HG03575 (cell line): Measurements from ENCODE around the gene AHCYL2.
A peak's percentile ranks its signal among the peaks of the same experiment; 100 is the strongest.

Experiments used
- ATAC-seq: cut with Tn5 transposase; IDR thresholded peaks from one replicate; pipeline ENCODE4 v1.9.1; 2021; ENCODE audit not compliant: unreplicated experiment, insufficient number of reproducible peaks, low FRiP score; ENCODE audit errors: extremely low read depth

The AHCYL2 gene

DNA sequence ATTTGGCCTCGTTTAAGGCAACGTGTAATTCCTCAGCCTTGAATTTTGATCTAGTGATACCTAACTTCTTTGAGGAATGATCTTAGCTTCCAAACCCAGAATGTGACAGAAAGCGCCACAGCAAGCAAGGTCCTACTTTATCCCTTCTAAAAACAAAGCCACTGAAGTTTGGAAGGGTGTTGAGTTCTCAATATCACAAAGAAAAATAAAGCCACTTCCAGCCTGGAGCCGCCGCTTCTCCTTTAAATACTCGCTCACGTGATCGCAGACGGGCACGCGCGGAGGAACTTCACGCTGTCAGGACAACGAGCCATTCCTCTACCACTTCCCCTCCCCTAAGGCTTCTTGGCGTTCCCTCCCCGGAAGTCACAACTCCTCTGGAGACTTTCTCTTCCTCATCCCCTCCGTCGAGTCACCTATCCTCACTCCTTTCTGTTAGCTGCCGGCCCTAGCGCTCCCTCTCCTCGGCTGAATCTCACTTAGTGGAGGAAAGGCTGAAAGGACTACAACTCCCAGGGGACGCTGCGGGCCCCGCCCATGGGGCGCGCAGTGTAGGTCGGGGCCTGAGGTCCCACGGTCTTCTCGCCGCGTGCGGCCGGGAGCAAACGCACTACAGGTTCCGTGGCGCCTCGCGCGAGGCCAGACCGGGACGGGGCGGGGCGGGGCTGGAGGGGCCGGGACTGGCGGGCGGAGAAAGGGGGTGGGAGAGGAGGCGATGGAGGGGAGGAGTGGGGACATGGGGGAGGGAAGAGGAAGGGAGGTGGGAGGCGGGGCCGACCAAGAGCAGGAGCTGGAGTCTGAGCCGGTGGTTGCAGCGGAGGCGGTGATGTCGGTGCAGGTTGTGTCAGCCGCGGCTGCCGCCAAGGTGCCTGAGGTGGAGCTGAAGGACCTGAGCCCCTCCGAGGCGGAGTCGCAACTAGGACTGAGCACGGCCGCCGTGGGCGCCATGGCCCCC is at the start of gene AHCYL2:
TSS of gene AHCYL2 (plus strand) at position 780 of the 955 bp plus-strand sequence.
- ATAC-seq = peak; percentile 60

DNA sequence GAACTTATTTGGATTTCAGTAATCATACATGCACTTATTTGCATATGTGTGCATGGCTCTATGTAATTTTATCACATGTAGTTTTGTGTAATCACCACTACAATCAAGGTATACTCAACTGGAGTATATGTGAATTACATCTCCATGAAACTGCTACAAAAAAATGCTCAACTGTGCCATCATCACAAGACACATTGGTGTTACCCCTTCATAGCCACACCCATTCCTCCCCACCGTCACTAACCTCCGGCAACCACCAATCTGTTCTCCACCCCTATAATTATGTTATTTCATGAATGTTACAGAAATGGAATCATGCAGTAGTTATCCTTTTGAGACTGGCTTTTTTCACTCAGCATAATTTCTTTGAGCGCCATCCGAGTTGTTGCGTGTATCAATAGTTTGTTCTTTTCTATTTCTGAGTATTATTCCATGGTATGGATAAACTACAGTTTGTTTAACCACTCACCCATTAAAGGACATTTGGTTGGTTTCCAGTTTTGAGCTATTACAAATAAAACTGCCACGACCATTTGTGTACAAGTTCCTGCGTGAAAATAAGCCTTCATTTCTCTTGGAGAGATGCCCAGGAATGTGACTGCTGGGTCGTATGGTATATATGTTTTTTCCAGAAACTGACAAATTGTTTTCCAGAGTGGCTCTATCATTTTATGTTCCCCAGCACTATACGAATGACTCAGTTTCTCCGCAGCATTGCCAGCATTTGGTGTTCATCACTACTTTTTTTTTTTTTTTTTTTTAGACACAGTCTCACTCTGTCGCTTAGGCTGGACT is 47.7 kb upstream of the AHCYL2 start:
- ATAC-seq = no peak

DNA sequence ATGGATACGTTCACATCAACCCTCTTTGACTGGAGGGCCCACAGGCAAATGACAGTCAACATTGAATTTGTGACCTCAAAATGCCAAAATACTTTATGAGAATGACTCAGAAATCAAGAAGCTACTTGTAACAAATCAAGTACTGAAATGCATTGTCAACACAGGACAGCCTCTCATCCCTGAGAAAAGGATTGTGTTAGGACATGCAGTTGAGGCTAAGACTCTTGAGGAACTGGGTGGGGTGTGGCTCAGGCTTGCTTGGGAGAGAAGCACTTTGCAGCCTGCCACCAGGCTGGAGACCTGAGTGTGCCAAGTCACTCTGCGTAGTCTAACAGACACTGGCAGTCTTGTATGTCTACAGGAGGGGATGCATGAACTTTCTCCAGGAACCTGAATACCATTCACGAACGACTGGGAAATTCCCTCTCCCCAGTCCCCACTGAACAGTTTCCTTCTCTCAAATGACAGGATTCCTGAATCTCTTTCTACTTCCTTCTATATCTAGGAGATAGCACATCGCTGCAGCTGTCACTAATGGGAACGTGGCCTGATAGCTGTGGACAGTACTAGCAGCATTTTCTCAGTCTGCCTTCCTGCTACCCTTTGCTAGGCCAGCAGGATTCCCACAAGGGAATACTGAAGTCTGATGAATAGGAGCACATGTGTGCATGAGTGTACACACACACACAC is 39.7 kb upstream of the AHCYL2 start:
- no peak for ATAC-seq

DNA sequence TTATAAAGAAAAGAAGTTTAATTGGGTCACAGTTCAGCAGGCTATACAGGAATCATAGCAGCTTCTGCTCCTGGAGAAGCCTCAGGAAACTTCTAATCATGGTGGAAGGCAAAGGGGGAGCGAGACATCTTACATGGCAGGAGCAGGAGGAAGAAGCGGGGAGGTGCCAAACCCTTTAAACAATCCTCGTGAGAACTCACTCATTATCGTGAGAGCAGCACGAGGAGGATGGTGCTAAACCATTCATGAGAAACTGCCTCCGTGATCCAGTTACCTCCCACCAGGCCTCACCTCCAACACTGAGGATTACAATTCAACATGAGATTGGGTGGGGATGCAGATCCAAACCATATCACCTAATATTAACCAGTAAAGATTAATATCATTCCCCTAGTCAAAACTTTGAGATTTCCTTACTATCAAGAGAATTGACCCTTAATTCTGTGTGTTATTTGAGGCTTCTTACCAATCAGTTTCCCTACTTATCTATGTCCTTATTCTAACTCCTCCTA is 38.0 kb upstream of the AHCYL2 start:
- no peak for ATAC-seq

DNA sequence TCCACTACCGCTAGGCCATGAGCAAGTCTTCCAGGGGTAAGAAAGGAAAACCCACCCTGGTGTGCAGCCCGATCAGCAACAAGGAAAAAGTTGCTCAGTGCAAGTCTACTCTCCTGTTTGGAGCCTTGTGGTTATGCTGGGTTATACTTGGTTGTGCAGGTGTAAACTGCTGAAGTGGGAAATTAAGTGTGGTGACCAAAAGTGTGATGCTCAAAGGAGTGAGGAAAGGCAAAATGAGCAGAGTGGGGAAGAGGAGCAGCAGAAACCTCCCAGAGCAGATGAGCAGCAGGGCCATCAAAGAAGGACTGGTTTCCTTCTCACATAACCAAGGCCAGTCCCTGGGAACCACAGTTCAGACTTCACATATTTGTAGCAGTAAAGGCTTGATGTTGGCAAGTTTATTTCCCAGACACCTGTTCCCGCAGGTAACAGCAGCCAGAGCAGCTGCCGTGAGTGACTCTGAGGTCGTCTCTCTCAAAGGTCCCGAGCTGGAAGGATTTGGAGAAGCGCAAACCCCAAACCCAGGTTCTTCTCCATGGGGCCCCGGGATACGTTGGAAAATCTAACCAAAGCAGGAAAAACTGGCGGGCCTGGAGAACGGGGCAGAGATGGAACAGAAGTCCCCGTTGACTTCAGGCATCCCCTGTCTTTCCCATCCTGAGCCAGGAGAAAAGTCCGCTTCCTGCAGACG is 37.0 kb upstream of the AHCYL2 start:
- no peak for ATAC-seq

DNA sequence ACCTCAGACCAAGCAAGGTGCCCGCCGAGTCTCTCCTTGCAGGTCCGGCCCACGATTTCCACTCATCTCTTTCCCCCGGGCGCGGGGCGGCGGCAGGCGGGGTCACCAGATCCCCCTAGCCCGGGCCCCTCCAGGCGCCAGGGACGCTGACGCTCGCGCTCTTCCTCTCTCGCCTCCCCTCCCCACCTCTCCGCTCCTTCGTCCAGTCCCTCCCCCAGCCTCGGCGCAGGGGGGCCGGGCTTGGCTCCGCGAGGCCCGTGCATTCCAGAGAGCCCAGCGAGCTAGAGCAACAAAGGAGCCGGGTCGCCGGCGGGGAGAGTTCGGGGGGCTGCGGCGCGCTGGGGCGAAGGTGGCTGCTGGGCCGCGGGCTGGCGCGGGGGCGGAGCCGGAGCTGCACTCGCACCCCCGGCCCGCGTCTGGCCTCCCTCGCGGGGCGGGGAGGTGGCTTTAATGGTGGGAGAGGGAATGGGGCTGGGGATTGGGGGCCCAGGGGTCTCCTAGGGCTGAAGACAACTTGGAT is 36.4 kb upstream of the AHCYL2 start, which contains the start of gene SMO:
TSS of gene SMO (plus strand) at position 262 of the 520 bp plus-strand sequence. CDS start 519 bp downstream, outside the sequence.
- ATAC-seq = no peak

DNA sequence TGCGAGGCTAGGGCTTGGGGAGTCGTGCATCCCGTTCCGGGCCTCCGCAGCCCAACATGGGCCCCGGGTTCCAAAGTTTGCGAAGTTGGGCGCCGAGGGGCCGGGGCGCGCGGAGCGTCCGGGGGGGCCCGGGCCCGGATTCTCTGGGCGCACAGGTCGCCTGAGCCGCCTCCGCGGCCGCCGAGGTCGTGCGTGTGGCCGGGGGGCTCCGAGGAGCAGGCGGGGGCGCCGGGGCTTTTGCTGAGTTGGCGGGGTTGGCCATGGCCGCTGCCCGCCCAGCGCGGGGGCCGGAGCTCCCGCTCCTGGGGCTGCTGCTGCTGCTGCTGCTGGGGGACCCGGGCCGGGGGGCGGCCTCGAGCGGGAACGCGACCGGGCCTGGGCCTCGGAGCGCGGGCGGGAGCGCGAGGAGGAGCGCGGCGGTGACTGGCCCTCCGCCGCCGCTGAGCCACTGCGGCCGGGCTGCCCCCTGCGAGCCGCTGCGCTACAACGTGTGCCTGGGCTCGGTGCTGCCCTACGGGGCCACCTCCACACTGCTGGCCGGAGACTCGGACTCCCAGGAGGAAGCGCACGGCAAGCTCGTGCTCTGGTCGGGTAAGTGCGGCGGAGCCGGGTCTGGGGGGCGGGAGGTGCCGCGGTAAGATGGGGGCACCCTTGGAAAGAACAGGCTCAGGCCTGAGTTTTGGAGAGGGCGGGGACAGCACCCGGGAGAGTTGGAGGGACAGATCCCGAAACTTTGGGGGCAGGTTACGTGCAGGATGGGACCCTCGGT is 35.8 kb upstream of the AHCYL2 start:
- no peak for ATAC-seq

DNA sequence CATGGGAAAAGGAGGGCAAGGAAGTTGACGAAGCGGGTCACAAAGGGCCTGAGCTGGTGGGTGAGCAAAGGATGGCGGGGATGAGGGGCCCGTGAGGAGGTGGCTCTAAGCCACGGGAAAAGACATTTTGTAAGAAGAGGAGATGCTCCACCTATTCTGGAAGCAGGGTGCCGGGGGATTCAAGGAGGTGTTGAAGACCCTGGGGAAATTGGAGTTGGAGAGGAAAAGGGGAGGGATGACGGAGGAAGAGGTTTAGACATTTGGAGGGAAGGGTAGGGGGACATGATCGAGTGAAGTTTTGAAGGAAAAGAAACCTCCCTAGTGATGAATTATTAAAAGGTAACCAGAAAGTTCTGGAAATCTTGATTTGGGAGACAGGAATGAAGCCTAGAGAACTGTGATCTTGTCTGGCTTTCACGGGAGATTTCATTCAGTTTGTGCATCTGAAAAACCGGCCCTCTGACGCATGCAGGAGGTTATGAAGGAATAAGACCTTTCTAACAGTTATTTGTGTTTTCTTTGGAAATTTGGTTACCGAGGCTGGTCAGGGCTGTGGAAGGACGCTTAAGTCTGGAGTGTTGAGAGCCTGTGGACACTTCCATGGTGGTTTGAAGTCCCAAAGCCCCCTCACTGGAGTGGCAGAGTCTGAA is 35.0 kb upstream of the AHCYL2 start:
- ATAC-seq = no peak

DNA sequence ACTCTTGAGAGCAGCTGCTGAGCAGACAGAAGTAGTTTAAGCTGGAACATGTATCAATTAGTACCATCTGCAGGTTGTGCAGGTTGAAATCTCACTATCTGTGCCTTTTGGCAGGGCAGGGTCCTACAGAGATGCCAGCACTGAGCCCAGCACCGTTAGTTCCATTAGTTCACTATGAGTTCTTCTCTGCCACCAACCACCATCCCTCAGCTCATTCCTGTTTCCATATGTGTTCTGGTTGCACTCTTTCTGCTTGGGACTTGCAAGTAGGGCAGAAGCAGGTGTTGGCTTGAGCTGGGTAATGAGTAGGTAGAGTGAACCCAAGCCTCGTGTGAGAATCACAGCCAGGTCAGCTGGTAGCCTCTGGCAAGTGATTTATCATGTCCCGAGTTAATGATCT is 33.6 kb upstream of the AHCYL2 start:
- no peak for ATAC-seq

DNA sequence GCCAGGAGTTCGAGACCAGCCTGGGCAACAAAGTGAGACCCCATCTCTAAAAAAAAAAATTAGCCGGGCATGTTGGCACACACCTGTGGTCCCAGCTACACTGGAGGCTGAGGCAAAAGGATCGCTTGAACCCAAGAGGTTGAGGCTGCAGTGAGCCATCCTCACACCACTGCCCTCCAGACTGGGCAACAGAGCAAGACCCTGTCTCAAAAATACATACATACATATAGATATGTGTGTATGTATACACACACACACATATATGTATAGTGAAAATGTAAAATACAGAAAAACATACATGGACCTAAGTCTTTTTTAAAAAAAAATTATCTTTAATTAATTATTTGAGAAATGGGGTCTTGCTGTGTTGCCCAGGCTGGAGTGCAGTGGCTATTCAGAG is 30.9 kb upstream of the AHCYL2 start:
- no peak for ATAC-seq

DNA sequence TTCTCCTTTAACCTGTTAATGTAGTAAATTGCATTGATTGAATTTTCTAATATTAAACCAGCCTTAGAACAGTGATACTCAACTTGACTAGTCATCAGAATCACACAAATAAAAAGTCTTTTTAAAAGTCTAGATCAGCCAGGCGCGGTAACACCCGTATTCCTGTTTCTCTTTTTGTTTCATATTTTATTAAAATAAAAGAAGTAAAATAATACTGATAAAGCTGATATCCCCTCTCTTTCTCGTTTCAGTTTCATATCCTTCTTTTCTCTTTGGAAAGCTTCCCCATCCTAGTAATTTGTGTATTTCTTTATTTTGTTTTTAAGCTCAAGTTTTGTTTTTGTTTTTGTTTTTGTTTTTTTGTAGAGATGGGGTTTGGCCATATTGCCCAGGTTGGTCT is 27.1 kb upstream of the AHCYL2 start:
- no peak for ATAC-seq

DNA sequence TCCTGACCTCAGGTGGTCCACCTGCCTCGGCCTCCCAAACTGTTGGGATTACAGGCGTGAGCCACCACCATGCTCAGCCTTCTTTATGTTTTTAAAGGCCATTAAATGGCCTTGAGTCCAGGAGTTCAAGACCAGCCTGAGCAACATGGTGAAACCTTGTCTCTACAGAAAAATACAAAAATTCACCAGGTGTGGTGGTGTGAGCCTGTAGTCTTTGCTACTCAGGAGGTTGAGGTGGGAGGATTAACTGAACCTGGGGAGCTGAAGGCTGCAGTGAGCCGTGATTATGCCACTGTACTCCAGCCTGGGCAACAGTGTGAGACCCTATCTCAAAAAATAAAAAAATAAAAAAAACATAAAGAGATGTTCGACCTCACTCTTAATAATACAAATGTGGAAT is 25.4 kb upstream of the AHCYL2 start:
- ATAC-seq = no peak

DNA sequence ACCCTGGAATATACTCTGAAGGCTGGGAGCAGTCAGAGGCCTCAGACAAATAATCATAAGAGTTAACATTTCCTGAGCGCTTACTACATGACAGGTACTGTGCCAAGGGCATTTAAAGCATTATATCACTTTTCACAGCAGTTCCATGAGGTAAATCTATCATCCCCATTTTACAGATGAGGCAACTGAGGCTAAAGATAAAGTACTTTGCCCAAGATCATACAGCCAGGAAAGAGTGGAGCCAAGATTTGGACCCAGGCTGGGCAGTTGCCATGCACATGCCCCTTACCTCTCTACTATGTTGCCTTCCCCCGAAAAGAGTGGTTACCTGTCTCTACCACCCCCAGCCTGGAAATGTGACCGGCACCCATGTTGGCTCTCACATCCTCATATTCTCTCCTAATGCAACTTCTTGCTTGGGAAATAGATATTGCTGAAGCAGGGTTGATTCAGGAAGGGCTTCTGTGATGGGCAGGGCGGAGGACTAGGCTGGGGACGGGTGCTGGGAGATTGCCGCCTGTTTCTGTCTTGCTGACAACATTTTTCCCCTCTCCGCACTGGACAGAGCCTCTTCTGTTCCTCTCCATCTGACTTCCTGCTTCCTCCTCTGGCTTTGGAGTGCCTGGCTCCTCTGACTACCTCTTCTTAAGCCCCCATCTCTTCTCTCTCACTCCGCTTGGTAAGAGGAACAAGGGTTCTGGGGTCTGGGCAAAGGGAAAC is 22.6 kb upstream of the AHCYL2 start:
- no peak for ATAC-seq

DNA sequence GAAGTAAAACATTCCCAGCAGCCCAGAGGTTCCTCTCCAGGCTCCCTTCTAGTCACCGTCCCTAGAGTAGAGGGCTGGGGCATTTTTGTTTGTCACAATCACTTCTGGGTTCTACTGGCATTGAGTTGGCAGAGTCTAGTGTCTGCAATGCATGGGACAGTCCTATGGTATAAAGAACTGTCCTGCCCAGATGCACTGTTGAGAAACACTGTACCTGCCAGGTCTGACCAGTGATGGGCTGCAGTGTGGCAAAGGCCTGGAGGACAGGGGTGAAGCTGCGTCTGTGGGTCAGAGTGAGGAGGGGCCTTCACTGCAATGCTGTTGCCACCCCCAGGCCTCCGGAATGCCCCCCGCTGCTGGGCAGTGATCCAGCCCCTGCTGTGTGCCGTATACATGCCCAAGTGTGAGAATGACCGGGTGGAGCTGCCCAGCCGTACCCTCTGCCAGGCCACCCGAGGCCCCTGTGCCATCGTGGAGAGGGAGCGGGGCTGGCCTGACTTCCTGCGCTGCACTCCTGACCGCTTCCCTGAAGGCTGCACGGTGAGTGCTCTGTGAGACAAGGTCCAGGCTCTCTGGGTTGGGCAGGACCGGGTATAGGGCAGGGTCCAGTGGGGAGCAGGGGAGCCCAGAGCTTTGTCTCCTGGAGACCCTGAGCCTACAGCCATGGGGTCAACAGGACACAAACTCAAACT is 21.6 kb upstream of the AHCYL2 start:
- no peak for ATAC-seq

DNA sequence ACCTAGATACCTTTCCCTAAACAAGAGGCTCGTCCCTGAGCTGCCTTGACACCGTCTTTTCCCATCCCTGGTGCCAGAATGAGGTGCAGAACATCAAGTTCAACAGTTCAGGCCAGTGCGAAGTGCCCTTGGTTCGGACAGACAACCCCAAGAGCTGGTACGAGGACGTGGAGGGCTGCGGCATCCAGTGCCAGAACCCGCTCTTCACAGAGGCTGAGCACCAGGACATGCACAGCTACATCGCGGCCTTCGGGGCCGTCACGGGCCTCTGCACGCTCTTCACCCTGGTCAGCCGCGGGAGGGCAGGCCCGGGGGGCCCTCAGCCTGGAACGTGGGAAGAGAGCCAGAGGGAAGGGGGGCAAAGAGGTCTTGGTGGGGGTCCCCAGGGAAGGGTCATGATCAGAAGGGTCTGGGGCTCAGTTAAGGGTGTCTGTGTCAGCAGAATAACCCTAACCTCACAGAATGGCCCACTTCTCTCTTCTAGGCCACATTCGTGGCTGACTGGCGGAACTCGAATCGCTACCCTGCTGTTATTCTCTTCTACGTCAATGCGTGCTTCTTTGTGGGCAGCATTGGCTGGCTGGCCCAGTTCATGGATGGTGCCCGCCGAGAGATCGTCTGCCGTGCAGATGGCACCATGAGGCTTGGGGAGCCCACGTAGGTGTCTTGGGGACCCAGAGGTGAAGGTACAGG is 19.6 kb upstream of the AHCYL2 start:
- ATAC-seq = no peak
